ENCODE results near the gene NDUFS5. TPM values are rescaled to one million over a fixed set of nuclear protein-coding genes. Genes with fewer than 3 reads are reported as not detected.
"Not testable (repeated sequence)": the region's sequence is repeated elsewhere in the genome, so short reads cannot be mapped to it uniquely, and the experiment has no call there.

Gene NDUFS5
- total RNA-seq, 1 donor from 2014 or later = 151 TPM

DNA sequence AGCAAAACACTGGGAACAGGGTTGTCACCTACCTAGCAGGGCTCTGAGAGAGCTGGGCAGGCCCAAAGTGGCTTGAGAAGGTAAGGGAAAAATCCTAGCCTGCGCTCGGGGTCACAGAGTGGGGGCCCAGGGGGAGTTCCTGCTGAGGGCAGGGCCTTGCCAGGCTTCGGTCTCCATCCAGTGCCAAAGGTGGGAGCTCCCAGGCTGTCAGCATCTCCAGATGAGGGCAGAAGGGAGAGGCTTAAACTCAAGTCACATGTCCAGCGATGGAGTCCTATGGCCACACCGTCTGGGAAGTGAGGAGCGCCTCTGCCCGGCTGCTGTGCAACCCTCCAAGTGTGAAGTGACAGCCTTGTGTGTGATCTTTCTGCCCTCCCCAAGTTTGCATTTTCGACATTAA, 11.2 kb upstream of the NDUFS5 start:
- not testable (repeated sequence) for DNase-seq (ENCODE audit: low read depth)

- DNase-seq (ENCODE audit: low read depth) = no peak
These were observed 9.5 kb upstream of the NDUFS5 start for GRCh38 chr1:39016604-39017171.

GRCh38 chr1:39017266-39017665, 8.9 kb upstream of the NDUFS5 start:
- no peak for DNase-seq (ENCODE audit: low read depth)

DNA sequence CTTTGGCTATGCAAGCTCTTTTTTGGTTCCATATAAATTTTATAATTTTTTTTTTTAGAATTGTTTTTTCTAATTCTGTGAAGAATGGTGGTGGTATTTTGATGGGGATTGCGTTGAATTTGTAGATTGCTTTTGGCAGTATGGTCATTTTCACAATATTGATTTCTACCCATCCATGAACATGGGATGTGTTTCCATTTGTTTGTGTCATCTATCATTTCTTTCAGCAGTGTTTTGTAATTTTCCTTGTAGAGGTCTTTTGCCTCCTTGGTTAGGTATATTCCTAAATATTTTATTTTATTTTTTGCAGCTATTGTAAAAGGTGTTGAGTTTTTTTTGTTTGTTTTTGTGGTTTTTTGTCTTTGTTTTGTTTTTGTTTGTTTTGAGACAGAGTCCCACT, 5.7 kb upstream of the NDUFS5 start:
- DNase-seq (ENCODE audit: low read depth) = not testable (repeated sequence)

- no peak for DNase-seq (ENCODE audit: low read depth)
These were observed 4.7 kb upstream of the NDUFS5 start for GRCh38 chr1:39021426-39021825.

DNA sequence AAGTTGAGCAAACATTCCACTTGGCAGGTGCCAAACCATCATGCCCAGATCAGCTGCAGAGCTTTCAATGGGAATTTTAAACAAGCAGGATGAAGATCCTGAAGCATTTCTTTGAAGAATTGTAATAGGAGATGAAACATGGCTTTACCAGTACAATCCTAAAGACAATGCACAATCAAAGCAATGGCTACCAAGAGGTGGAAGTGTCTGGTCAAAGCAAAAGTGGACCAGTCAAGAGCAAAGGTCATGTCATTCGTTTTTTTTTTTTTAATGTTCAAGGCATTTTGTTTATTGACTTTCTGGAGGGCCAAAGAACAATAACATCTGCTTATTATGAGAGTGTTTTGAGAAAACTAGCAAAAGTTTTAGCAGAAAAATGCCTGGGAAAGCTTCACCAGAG, 3.0 kb upstream of the NDUFS5 start:
- no peak for DNase-seq (ENCODE audit: low read depth)

DNA sequence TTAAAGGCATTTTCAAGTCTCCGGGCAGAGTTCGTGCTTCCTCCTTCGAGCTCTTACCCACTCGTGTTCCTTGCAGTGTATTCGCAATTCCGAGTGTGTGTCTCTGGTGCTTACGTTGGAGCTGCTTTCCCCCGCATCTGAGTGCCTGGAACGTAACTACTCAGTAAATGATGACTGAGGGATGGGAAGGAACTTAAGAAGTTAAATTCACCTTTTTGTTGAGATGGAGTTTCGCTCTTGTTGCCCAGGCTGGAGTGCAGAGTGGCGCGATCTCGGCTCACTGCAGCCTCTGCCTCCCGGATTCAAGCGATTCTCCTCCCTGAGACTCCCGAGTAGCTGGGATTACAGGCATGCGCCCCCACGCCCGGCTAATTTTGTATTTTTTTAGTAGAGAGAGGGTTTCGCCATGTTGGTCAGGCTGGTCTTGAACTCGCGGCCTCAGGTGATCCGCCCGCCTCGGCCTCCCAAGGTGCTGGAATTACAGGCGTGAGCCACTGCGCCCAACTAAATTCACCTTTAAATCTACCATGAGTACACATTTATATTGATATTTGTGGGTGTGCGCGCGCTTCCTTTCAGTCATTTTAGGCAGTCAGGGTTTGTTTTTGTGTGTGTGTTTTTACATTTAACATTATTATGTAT, 837 bp downstream of the NDUFS5 start:
- DNase-seq (ENCODE audit: low read depth) = no peak

- DNase-seq (ENCODE audit: low read depth) = no peak
These were observed 8.0 kb downstream of the NDUFS5 start for GRCh38 chr1:39034114-39034654.

DNA sequence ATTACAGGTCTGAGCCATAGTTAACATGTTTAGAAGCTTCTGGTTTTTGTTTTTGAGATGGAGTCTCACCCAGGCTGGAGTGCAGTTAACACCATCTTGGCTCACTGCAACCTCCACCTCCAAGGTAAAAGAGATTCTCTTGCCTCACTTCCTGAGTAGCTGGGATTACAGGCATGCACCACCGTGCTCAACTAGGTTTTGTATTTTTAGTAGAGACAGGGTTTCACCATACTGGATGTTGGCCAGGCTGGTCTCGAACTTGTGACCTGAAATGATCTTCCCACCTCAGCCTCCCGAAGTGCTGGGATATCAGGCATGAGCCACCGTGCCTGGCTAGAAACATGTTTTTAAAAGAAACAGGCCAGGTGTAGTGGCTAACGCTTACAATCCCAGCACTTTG, 10.5 kb downstream of the NDUFS5 start:
- DNase-seq (ENCODE audit: low read depth) = no peak

GRCh38 chr1:39043513-39043912, 17.4 kb downstream of the NDUFS5 start:
- DNase-seq (ENCODE audit: low read depth) = no peak

DNA sequence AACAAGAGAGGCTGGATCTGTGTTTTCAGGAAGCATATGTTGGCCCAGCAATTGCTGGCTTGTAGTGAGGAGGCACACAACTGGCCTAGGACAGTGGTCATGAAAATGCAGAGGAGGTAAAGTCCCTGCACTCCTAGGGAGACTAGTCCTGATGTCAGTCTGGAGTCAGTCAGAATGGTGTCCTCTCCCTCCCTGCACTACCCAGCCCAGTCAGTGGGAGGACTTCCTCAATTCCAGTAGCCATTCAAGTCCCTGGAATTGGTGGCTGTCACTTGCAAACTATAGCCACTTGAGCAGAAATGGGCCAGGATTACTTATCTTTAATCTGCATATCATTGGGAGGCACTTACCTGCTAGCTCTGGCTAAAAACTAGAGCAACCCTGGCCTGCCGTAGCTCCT, 18.6 kb downstream of the NDUFS5 start:
- DNase-seq (ENCODE audit: low read depth) = no peak

GRCh38 chr1:39045231-39045630, 19.1 kb downstream of the NDUFS5 start:
- no peak for DNase-seq (ENCODE audit: low read depth)

- DNase-seq (ENCODE audit: low read depth) = peak; percentile 26
These were observed 20.6 kb downstream of the NDUFS5 start for GRCh38 chr1:39046613-39047210.

DNA sequence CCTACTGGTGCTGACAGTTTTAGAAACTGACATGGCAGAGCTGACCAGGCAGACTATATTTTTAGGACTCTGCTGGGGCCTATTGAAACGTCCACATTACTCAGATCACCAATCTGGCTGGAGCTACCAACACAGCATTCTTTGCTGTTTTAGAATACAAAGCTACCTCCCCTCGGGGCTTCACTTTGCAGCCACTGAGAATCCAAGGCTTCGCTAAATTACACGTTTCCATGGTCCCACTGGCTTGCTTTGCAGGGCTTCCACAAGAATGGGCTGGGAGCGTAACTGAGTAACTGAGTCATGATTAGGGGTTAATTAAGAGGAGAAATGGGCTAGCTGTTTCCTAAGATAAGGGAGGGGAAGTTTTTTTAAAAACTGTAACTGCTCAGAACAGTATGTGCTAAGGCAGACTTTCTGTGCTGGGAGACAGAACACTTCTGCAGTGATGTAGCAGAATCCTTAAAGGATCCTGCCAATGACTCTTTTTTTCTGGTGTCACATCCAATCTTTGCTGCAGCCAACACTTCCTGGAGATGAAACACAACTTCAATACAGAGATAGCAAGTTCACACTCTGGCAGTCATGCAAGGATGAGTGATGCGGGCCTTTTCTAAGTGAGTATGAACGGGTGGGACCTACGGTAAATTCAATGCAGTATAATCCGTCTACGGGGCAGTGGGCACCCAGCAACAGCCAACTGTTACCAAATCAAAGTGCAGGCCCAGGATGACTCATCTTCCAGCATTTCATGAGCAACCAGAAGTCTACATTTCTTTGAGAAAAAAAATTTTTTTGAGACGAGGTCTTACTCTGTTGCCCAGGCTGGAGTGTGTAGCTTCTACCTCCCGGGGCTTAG, 21.5 kb downstream of the NDUFS5 start:
- DNase-seq (ENCODE audit: low read depth) = peak; percentile 62

DNA sequence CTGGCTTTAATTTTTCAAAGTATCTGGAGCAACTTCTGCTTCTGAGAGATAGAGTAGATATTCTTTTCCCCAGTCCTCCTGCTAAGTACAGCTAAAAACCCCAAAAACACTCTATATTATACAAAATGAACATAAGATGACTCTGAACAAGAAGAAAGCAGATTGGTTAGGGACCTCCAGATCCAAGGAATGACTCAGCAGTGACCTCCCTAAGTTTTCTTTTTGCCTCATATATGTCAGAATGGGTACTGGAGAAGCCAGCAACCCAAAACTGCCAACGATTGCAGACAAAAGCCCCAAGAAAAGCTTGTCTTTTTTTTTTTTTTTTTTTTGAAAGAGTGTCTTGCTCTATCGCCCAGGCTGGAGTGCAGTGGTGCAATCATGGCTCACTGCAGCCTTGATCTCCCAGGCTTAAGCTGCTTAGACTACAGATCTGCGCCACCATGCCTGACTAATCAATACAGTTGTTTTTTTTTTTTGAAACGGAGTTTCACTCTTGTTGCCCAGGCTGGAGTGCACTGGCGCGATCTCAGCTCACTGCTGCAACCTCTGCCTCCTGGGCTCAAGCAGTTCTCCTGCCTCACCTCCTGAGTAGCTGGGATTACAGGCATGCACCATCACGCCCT, 22.7 kb downstream of the NDUFS5 start:
- DNase-seq (ENCODE audit: low read depth) = no peak

- DNase-seq (ENCODE audit: low read depth) = no peak
These were observed 23.9 kb downstream of the NDUFS5 start for GRCh38 chr1:39050001-39050400.

- DNase-seq (ENCODE audit: low read depth) = not testable (repeated sequence)
These were observed 25.2 kb downstream of the NDUFS5 start for GRCh38 chr1:39051193-39051850.

- no peak for DNase-seq (ENCODE audit: low read depth)
These were observed 25.8 kb downstream of the NDUFS5 start for GRCh38 chr1:39051956-39052355.

GRCh38 chr1:39055213-39055710, 29.1 kb downstream of the NDUFS5 start:
- not testable (repeated sequence) for DNase-seq (ENCODE audit: low read depth)

DNA sequence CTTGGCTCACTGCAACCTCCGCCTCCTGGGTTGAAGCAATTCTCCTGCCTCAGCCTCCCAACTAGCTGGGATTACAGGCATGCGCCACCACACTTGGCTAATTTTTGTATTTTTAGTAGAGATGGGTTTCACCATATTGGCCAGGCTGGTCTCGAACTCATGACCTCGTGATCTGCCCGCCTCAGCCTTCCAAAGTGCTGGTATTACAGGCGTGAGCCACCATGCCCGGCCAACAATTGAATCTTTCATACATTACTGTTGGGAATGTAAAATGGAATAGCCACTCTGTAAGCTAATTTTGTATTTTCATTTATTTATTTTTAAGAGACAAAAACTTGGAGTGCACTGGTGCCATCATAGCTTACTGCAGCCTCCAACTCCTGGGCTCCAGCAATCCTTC, 35.4 kb downstream of the NDUFS5 start:
- not testable (repeated sequence) for DNase-seq (ENCODE audit: low read depth)
